T-helper 9 cell (primary cell): ENCODE results near the gene WHRN.

Experiments
- DNase-seq: peaks from one replicate; pipeline ENCODE4 v3.0.0-alpha.2; 2020

Gene WHRN

DNA sequence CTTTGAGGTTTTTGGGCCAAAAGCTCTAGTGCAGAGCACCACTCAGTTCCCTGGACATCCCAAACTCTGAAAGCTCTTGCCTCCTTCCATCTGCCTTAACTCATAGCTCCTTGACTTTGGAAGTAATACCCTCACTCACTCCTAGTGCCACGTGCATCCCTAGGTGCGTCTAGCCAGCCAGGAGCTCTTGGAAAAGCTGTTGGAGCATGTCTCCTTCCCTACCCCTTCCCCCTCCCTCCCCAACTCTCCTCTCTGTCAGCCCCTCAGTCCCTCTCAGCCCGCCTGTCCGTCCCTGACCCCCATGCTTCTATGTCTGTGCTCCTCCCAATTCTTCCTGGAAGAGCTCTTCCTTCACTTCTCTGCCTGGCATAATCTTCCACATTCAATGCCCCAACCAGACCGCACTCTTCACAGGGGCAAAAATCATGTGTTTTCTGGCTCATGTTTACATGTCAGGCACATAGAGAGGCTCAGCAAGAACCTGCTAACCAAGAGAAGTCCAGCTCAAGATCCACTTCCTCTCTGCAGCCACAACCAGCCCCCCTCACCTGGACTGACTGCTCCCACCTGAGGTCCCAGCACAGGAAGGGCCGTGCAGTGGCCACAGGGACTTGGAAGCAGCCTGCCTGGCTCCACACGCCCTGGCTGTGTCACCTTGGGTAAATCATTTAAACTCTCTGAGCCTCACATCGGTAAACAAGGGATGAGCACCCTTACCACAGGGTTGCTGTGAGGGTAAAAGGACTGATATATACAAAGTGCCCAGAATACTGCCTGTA, 58.4 kb downstream of the WHRN start:
- no peak for DNase-seq

DNA sequence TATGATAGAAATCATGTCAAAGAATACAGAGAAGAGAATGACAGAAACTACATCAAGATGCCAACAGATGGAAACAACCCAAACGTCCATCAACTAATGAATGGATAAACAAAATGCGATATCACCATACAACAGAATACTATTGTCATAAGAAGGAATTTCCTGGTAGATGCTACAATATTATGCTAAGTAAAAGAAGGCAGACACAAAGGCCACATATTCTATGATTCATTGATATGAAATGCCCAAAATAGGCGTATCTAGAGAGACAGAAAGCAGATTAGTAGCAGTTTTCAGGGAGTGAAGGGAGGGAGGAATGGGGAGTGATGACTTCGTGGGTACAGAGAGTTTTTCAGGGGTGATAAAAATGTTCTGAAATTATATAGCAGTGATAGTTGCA, 59.2 kb downstream of the WHRN start:
- no peak for DNase-seq

DNA sequence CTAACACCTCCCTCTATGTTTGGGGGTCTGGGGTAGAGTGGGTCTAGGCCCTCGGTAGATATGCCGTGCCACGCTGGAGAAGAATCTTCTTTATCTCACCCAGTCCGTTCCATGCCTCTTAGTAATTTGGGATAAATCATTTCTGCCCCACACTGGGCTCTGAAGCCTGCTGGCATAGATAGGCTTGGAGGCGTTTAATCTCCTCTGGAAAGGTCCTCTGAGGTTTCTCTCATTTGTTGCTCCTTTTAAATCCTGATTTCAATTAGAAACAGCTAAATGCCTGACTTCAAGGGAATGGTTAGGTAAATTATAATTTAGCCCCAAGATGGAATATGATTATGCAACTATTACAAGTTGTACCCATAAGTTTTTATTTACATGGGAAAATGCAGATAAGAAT, 59.7 kb downstream of the WHRN start:
- DNase-seq, result no peak

DNA sequence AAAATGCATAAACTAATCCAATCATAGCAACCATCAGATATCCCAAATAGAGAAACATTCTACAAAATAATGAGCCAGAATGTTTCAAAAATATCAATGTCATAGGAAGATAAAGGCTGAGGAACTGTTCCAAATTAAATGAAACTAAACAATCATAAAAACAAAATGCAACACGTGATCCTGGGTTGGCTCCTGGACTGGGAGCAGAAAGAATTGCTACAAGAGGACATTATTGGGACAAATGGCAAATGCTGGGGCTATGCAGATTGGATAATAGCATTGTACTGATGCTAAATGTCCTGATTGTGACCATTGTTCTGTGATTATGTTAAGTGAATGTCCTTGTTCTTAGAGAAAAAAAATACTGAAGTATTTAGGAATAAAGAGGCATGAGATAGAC, 63.3 kb downstream of the WHRN start:
- no peak for DNase-seq

DNA sequence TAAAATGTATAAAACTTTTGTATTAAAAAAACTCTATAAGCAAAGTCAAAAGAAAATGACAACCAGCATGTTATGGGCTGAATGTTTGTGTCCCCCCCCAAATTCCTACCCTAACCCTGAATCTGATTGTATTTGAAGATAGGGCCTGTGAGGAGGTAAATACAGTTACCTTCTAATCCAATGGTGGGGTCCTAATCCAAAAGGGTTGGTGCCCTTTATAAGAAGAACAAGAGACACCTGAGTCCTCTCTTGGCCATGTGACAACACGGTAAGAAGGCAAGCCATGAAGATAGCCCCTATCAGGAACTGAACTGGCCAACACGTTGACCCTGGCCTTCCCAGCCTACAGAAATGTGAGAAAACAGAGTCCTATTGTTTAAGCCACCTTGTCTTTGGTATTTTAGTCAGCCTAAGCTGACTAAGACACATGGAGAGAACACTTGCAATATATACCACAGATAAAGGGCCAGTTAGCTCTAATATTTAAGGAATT, 67.8 kb downstream of the WHRN start:
- DNase-seq, result no peak

DNA sequence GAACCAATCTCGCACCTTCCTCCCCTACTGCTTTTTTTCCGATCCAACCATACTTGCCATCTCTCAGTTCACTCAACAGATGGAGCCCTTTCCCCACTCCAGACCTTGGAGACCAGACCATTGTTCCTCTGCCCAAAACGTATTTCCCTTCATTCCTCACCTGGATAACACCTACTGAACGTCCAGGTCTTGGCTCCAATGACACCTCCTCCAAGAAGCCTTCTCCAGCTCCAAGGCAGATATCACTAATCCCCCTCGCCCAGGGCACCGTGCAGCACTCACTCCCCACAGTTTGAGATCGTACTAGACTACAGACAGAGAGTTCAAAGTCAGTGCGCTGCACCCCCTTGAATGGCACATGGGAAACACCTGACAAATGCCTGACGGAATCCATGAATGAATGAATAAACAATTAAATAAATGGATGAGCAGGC, 70.4 kb downstream of the WHRN start:
- DNase-seq, result no peak

DNA sequence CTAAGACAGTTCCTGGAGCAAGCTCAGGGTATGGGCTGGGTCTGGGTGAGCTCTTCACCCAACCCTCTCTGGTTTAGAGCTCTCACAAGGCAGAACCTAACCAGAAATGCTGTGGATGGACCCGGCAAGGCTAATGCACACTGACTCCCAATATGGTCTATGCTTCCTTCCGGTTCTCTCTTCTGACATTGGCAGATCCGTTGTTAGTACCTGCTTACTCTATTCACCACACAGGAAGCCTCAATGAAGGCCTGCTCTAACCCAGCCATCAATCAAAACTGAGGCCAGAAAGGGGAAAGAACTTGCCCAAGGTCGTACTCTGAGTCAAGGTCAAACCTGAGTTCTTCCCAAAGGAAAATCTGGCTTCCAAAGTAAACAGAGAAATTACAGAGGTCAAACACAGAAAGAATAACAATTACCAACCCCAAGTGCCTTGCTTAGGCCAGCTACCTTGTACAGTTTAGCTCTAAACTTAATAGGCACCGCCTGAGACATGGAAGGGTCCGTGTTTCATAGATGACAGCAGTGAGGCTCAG, 71.5 kb downstream of the WHRN start:
- no peak for DNase-seq

DNA sequence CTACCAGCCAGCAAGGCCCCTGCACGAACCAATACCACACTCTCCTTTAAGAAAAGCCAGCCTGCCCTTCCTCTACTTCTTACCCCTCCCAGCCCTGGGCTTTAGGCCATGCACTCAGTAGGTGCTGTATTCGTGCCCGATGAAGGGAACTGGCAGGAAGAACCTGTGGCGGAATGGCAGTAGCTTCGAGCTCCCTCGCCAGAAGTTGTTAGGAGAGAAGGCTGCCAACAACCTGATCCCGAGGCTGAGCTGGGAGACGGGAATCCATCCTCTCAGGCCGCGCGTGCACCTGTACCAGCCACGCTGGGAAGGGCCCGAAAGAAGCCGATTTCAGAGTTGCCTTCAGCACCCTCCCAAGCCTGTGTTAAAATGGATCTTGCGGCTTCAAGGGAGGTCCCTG, 72.2 kb downstream of the WHRN start:
- DNase-seq, result no peak

DNA sequence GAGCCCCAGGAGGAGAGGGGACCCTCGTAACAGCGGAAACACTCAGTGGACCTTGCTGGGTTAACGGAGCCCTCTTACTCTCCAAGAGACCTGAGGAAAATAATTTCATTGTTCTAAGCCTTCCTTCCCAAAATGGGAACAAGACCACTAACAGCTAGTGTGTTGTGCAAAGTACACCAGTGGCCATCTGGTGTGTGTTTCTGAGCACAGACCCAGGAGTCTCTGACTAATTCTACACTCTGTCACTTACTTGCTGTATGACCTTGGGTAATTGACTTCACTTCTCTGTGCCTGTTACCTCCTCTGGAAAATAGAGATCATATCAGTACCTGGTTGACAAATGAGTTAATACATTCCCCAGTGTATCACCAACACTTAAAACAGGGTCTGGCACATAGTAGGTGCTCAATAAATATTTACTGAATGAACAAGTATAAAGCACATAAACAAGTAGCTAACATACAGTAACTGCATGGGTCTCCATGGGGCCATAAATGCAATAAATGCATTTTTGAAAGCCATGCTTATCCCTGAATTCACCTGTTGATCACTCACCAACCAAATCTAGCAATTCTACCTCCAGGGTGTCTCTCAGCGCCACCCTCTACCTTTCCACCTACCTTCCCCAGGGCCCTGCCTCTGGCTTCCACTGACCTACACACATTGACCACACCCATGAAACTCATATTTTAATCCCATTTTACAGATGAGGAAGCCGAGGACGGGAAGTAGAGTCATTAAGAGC, 72.8 kb downstream of the WHRN start:
- no peak for DNase-seq

DNA sequence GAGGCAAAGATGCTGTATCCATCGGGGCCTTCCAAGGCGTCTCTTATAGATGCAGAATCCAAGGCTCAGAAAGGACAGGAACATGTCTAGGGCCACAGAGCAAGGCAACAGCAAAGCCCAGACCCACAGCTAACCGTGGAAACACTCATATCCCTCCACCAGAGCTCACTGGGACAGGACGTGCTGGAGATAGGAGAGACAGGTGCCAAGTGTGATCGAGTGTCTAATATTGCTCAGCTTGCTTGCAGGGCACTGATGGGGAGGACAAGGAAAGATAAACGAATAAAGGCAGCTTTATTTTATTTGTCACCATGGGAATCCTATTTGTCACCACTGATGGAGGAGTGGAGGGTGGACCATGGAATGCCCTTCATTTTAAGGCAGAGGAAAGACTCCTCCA, 73.5 kb downstream of the WHRN start:
- DNase-seq, result no peak

DNA sequence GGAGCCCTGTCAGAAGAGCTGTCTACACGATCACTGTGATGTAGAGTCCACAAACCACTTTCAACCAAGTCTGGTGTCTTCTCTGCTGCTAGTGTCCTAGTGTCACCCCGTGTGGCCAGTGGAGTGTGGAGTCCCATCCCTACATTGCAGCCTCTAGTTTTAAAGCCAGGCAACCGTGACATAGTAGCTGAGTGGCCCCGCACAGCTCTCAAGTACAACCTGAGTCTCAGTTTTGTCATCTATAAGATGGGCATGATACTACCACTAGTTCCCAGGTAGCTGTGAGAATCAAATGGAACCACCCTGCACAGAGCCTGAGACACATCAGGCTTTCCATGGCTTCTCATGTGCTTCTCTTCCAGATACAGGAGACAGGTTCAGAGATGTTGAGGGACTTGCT, 74.3 kb downstream of the WHRN start:
- no peak for DNase-seq

DNA sequence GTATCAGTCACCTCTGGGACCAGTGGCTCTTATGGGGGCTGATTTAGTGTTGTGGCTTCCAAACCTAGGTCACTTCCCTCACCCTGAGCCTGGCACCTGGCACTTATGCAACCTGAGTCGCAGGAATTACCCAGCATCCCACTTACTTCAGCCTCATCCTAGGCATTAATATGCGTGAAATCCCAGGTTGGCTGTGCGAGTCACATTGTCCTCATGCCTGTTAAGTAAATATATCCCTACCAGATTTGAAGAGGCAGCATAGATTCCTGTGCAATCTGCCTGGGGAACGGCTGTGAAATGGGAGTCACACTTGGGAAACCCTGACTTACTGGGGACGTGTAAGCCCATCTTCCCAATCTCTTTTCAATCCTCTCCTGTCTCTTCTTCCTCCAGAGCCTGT, 74.8 kb downstream of the WHRN start:
- DNase-seq, result no peak

DNA sequence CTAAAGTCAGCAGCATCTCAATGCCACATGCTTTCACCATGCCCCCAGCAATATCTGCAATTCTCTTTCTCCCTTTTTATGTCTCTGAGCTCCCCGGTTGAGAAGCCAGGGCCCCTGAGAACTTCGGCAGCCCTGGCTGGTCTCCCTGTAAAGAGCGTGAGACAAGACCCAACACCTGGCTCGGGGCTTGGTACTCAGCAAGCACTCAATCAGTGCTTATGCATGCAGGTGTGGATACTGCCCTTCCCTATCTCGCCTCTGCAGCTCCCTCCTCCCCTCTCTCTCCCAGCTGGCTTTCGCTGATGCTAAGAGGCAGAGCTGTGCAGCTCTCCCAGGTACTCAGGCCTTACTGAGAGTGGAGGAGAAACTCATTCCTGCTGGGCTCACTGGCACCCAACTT, 75.8 kb downstream of the WHRN start:
- DNase-seq, result no peak

DNA sequence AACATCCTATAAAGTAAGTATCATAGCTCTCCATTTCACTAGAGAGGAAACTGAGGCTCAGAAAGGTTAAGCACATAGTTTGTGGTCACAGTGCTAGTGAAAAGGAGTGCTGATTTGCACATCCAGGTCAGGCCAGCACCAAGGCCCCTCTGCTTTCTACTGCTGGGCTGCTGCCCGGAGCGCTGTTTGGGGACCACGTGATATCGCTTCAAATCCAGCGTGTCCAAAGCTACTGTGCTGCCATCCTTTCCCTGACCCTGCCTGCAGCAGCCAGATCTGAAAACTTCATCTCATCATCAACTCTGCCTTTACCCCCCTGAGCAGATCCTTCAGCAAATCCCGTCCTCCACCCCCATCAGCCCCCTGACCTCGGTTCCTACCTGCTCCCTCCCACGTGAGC, 76.8 kb downstream of the WHRN start:
- DNase-seq, result no peak

DNA sequence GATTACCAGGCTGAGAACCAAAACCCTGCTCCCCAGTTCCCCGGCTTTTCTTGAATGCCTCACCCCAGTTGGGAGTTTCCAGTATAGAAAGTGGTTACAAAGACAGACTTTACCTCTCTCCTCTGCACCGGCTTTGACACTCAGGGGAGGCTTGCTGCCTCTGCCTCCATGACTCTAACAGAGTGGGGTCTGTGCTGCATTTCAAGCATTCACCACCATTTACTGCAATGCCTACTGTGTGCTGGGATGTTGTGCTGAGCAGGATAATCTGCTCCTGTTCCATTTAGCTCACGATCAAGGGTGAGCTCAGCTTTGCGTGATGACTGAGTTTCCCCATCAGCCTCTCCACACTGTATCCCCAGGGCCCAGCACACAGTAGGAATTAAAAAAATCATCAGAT, 77.6 kb downstream of the WHRN start:
- no peak for DNase-seq

DNA sequence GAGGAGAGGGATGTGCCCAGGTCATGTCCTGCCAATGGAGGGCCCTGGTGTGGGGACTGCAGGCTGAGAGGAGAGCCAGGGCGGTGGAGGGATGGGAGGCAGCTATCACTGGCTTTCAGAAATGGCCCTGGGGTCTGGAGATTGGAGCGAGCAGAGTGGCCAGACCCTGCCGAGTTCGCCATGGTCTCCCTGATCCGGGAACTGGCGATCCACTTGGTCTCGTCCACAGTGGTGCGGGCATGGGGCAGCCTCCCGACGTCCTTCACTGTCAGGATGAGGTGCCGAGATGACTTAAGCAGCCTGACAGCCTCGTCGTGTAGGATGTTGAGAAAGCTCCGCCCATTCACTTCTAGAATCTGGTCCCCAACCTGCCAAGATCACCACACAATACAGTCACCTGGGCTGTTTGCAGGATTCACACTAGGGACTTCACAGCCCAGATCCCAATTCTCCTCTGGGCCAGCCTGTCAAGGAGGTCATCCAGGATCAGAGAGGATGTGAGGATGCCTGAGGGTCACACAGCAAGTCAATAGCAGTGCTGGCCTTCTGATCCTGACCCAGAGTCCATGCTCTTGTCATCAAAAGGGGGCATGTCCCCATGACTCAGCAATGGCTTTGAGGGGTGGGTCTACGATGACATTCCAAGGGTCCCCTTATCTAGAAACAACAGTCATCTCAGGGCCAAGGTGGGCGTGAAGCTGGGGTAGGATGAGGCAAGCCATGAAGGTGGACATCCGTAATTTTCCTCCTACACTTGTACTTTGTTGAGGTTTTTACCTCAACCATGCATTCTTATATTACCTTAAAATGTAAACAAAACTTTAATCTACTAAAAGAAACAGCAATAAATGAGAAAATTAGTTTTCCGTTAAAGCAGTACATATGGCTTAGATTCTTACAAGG, 79.0 kb downstream of the WHRN start:
- no peak for DNase-seq

DNA sequence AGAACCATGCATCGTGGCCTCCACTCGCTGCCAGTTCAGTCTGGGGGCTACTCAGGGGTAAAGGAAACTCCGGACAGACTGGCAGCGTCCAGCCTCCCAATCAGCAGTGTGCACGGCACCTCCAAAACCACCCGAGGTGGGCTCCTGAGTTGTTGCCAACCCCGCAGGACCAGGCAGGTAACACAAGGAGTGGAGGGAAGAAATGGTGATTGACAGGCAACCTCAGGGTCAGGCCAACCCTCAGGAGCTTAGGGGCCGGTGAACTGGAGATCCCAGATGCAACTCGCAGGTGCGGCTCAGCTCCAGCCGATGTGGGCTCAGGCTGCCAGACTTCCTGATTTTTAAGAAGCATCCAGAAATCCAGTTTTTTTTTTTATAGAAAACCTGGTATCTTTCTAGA, 80.1 kb downstream of the WHRN start:
- DNase-seq, result no peak

DNA sequence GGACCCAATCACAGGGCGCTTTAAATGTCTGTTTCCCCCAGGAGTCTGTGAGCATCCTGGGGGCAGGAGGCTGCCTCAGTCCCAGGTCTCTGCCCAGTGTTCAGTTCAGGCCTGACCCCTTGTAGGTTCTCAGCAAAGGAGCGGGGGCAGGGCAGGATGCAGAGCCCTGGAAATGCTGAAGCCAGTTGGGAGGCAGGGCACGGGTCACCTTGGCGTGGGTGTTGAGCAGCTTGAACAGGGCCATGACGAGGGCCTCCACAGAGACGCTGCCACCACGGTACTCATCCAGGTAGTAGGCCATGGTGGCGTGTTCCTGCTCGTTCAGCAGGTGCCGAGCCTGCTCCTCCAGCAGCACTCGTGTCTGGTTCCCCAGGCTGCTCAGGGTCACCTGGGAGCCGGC, 81.1 kb downstream of the WHRN start:
- DNase-seq, result no peak

DNA sequence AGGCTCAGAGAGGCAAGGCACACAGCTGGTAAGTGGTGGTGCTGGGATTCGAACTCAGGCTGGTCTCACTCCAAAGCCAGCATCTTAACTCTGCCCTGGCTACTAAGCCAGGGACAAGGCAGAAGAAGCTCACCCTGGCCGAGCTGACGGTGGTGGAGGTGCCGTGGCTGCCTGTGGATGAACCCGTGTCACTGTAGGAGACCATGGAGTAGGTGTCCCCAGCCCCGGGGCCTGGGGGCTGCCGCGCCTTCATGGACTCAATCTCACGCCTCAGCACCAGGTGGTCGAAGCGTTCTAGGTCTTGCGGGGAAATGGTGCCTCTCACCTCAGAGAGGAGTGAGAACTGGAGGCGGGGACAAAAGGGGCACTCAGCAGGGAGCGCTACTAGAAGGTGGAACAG, 82.1 kb downstream of the WHRN start:
- DNase-seq, result no peak

DNA sequence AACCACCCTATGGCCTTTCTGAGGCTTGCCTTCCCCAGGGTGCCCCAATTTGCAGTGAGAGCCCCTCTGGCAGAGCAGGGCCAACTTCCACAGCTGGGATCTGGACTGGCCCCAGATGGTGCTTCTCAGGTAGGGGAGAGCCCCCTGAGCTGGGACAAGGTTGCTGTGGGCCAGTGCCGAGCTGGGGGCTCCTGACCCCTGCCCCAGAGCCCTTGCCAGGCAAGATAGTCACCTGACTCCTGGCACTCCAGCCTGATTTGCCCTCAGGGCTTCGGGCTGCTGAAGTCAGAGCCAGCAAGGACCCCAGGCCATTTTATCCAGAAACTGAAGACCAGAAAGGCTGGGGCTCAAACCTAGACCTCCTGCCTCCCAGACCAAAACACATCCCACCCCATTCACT, 84.1 kb downstream of the WHRN start:
- DNase-seq, result no peak

DNA sequence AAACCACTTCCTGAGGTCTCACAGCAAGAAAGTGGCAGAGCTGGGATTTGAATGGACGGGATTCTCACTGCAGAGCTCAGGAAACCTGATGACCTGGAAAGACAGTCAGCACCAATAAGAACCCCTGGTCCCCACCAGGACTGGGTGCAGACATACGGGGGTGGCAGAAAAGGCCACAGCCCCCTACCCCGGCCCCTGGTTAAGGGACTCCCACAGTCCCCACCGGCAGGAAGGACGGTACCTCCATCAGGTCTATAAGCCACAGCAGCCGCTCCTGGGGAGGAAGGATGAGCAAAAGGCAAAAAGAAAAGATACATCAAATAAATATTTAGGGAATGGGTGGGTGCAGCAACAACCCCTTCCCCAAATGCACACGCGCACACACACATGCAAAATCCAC, 85.5 kb downstream of the WHRN start:
- DNase-seq, result no peak

DNA sequence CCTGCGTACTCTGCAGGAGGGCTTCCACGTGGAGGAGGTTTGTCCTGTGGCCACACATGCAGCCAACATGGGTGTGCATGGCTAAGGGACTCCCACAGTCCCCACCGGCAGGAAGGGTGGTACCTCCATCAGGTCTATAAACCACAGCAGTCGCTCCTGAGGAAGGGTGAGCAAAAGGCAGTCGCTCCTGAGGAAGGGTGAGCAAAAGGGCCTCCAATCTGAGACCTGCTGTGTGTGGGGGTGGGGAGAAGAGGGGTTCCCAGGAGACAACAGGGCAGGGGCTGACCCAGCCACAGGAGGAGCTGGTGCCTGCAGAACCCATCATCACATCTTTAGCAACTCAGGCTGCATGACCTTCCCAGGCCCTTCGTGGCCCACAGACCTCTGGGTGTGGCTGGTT, 87.2 kb downstream of the WHRN start:
- no peak for DNase-seq

DNA sequence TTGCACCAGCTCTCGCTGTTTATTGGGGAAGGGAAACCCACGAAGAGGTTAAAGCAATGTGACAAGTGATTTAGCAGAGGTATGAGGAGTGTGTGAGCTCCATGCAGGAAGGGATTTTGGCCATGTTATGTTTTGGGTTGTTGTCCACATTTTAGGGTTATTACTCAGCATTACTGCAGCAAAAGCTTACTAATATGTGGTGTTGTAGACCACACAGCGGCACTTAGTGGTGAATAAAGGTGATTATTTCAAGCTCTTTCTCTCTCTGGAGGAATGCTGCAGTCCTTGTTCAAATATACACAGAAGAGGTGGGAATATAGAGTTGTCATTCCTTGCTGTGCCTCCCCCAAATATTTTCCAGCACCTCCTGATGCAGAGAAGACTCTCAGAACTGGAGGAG, 87.8 kb downstream of the WHRN start:
- no peak for DNase-seq
